ENCODE results near the gene BSDC1.

DNA sequence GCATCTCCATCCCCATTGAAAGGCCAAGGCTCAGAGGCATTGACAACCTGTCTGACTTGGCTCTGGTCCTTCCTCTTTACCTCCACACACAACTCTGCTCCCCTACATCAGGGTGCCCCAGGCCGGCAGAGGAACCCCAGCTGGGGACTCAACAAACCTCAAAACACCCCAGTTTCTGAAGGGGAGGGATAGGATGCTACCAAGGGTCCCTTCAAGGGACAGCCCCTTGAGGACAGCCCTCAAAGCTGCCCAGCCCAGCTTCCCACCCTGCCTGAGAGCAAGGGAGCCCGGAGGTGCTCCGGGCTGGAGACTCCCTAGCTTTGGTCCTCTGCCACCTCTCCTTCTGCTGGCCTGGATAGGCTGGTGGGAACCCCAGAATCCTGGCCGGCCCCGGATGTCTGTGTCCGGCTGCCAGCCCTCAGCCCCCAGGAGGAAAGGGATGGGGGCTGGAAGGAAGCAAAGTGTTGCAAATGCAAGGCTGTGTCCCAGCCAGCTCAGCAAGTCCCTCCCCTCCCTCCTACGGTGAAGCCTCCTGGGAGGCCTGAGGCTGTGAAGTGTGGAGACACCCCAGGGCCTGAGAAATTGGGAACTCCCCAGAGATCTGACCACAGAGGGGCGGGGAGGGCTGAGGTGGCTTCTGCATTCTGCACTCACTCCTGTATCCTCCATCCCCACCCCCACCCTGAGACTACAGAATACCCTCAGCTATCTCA, 57.1 kb downstream of the BSDC1 start:
- TF ChIP-seq, protein P1, sequence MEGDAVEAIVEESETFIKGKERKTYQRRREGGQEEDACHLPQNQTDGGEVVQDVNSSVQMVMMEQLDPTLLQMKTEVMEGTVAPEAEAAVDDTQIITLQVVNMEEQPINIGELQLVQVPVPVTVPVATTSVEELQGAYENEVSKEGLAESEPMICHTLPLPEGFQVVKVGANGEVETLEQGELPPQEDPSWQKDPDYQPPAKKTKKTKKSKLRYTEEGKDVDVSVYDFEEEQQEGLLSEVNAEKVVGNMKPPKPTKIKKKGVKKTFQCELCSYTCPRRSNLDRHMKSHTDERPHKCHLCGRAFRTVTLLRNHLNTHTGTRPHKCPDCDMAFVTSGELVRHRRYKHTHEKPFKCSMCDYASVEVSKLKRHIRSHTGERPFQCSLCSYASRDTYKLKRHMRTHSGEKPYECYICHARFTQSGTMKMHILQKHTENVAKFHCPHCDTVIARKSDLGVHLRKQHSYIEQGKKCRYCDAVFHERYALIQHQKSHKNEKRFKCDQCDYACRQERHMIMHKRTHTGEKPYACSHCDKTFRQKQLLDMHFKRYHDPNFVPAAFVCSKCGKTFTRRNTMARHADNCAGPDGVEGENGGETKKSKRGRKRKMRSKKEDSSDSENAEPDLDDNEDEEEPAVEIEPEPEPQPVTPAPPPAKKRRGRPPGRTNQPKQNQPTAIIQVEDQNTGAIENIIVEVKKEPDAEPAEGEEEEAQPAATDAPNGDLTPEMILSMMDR (conservative IDR thresholded peaks at IDR 0.05): no peak
- TF ChIP-seq ZFX (IDR thresholded peaks at IDR 0.05): no peak
